HEK293 (cell line): ENCODE data around the gene CFAP53.

Source experiments
- CTCF ChIA-PET: fragments of 350-600 bp; formaldehyde crosslinking; extraction: SDS; loops from one replicate; lab custom pipeline; 2021; ENCODE audit warnings: antibody characterized with exemption; lab: Yijun Ruan, JAX
- POLR2A ChIA-PET: fragments of 300-600 bp; formaldehyde crosslinking; extraction: SDS; loops from one replicate; lab custom pipeline; 2020; ENCODE audit warnings: antibody characterized with exemption, inconsistent platforms; lab: Yijun Ruan, JAX
- H3K27ac ChIP-seq: fragments of 200-500 bp; sonication (Bioruptor generic); 2 replicates; pipeline ENCODE4 v1.5.1; 2014; ENCODE audit warnings: low read depth, low read length, control low read depth, inconsistent platforms; ENCODE audit errors: extremely low read depth
- H3K36me3 ChIP-seq, 2 experiments: fragments of 200-500 bp in 1 of 2; sonication (Bioruptor generic) in 1 of 2; 1 replicate in 1 of 2; 2 replicates in 1 of 2; pipeline ENCODE4 v1.5.1; 2014 to 2017; ENCODE audit warnings: inconsistent platforms in 2 of 2, low read length in 2 of 2; ENCODE audit not compliant: control insufficient read depth in 2 of 2, insufficient read depth in 1 of 2
- H3K4me1 ChIP-seq: fragments of 200-500 bp; sonication (Bioruptor generic); 2 replicates; pipeline ENCODE4 v1.5.1; 2014; ENCODE audit warnings: mild to moderate bottlenecking, low read length, inconsistent platforms; ENCODE audit not compliant: control insufficient read depth, insufficient read depth
- H3K4me3 ChIP-seq: 2 replicates; pipeline ENCODE4 v1.5.1; 2011; ENCODE audit warnings: low read depth, mild to moderate bottlenecking, control low read depth, low read length, moderate library complexity
- H3K9me3 ChIP-seq: fragments of 200-500 bp; sonication (Bioruptor generic); 2 replicates; pipeline ENCODE4 v1.5.1; 2014; ENCODE audit warnings: low read depth, low read length, inconsistent platforms; ENCODE audit not compliant: control insufficient read depth, insufficient read depth
- FEZF1 ChIP-seq: fragments of 450-650 bp; formaldehyde crosslinking; IDR thresholded peaks from 2 replicates; pipeline ENCODE4 v1.5.1; 2016; ENCODE audit warnings: missing biosample characterization, missing genetic modification characterization
- GLI4 ChIP-seq: fragments of 450-650 bp; formaldehyde crosslinking; IDR thresholded peaks from 2 replicates; pipeline ENCODE4 v1.5.1; 2016; ENCODE audit warnings: missing biosample characterization, missing genetic modification characterization
- GLIS2 ChIP-seq: fragments of 450-650 bp; formaldehyde crosslinking; IDR thresholded peaks from 2 replicates; pipeline ENCODE4 v1.5.1; 2016; ENCODE audit warnings: missing biosample characterization, missing genetic modification characterization
- IKZF3 ChIP-seq: fragments of 450-650 bp; IDR thresholded peaks from 2 replicates; pipeline ENCODE4 v1.5.0; 2018; ENCODE audit warnings: missing biosample characterization, mild to moderate bottlenecking, missing genetic modification characterization, moderate library complexity
- PRDM1 ChIP-seq: fragments of 450-650 bp; formaldehyde crosslinking; IDR thresholded peaks from 2 replicates; pipeline ENCODE4; 2016; ENCODE audit warnings: missing biosample characterization, missing genetic modification characterization
- RBAK ChIP-seq: fragments of 450-650 bp; formaldehyde crosslinking; IDR thresholded peaks from 2 replicates; pipeline ENCODE4 v1.5.1; 2016; ENCODE audit warnings: missing biosample characterization, missing genetic modification characterization
- TCF7L2 ChIP-seq: IDR thresholded peaks from 2 replicates; pipeline ENCODE4 v1.6.1; 2011; ENCODE audit warnings: low read depth, mild to moderate bottlenecking, inconsistent platforms, low read length, moderate library complexity, borderline replicate concordance
- ZBTB21 ChIP-seq: fragments of 450-650 bp; formaldehyde crosslinking; IDR thresholded peaks from 2 replicates; pipeline ENCODE4 v1.5.1; 2017; ENCODE audit warnings: missing biosample characterization, missing genetic modification characterization
- ZBTB49 ChIP-seq: fragments of 450-650 bp; formaldehyde crosslinking; IDR thresholded peaks from 2 replicates; pipeline ENCODE4 v1.5.1; 2016; ENCODE audit warnings: missing biosample characterization, missing genetic modification characterization, low read depth
- ZBTB6 ChIP-seq: fragments of 450-650 bp; formaldehyde crosslinking; IDR thresholded peaks from 2 replicates; pipeline ENCODE4 v1.5.1; 2017; ENCODE audit warnings: missing biosample characterization, missing genetic modification characterization
- ZBTB7A ChIP-seq: fragments of 450-650 bp; formaldehyde crosslinking; IDR thresholded peaks from 2 replicates; pipeline ENCODE4 v1.5.1; 2016; ENCODE audit warnings: low read depth, missing biosample characterization, missing genetic modification characterization
- ZFP41 ChIP-seq: fragments of 450-650 bp; formaldehyde crosslinking; IDR thresholded peaks from 2 replicates; pipeline ENCODE4 v1.5.1; 2016; ENCODE audit warnings: missing biosample characterization, missing genetic modification characterization, borderline replicate concordance
- ZFP69B ChIP-seq: fragments of 450-650 bp; formaldehyde crosslinking; IDR thresholded peaks from 2 replicates; pipeline ENCODE4 v1.5.1; 2016; ENCODE audit warnings: missing biosample characterization, missing genetic modification characterization
- ZNF10 ChIP-seq: fragments of 450-650 bp; formaldehyde crosslinking; IDR thresholded peaks from 2 replicates; pipeline ENCODE4 v1.5.1; 2017; ENCODE audit warnings: missing biosample characterization, missing genetic modification characterization
- ZNF121 ChIP-seq: fragments of 450-650 bp; formaldehyde crosslinking; IDR thresholded peaks from 2 replicates; pipeline ENCODE4 v1.5.1; 2016; ENCODE audit warnings: missing biosample characterization, missing genetic modification characterization
- ZNF239 ChIP-seq: fragments of 450-650 bp; formaldehyde crosslinking; IDR thresholded peaks from 2 replicates; pipeline ENCODE4 v1.5.1; 2016; ENCODE audit warnings: missing biosample characterization, missing genetic modification characterization
- ZNF274 ChIP-seq, 2 experiments: fragments of 200-500 bp in 1 of 2; fragments of 450-650 bp in 1 of 2; sonication (Bioruptor generic) in 1 of 2; formaldehyde crosslinking in 1 of 2; IDR thresholded peaks; 2 replicates each; pipeline versions ENCODE4 v1.5.1 to v1.6.1; 2014 to 2016; ENCODE audit warnings: borderline replicate concordance in 1 of 2, inconsistent platforms in 1 of 2, low read length in 1 of 2, missing biosample characterization in 1 of 2, missing genetic modification characterization in 1 of 2
- ZNF341 ChIP-seq: fragments of 450-650 bp; formaldehyde crosslinking; IDR thresholded peaks from 2 replicates; pipeline ENCODE4; 2016; ENCODE audit warnings: low read depth, missing biosample characterization, missing genetic modification characterization
- ZNF514 ChIP-seq: fragments of 450-650 bp; formaldehyde crosslinking; IDR thresholded peaks from 2 replicates; pipeline ENCODE4 v1.5.1; 2016; ENCODE audit warnings: missing biosample characterization, missing genetic modification characterization
- ZNF701 ChIP-seq: fragments of 450-650 bp; formaldehyde crosslinking; IDR thresholded peaks from 2 replicates; pipeline ENCODE4 v1.5.1; 2016; ENCODE audit warnings: missing biosample characterization, missing genetic modification characterization
- ZNF707 ChIP-seq: fragments of 450-650 bp; formaldehyde crosslinking; IDR thresholded peaks from 2 replicates; pipeline ENCODE4 v1.5.1; 2016; ENCODE audit warnings: missing biosample characterization, missing genetic modification characterization
- ZSCAN4 ChIP-seq: fragments of 450-650 bp; formaldehyde crosslinking; IDR thresholded peaks from 2 replicates; pipeline ENCODE4 v1.5.1; 2017; ENCODE audit warnings: missing biosample characterization, missing genetic modification characterization
- TF ChIP-seq, protein P1 (sequence below): fragments of 450-650 bp; formaldehyde crosslinking; IDR thresholded peaks from 2 replicates; pipeline ENCODE4 v1.5.1; 2017; ENCODE audit warnings: missing biosample characterization, missing genetic modification characterization
- TF ChIP-seq, protein P2 (sequence below): fragments of 450-650 bp; formaldehyde crosslinking; IDR thresholded peaks from 2 replicates; pipeline ENCODE4 v1.5.1; 2016; ENCODE audit warnings: missing biosample characterization, missing genetic modification characterization
- TF ChIP-seq, protein P3 (sequence below): fragments of 450-650 bp; formaldehyde crosslinking; IDR thresholded peaks from 2 replicates; pipeline ENCODE4 v1.5.1; 2017; ENCODE audit warnings: missing biosample characterization, missing genetic modification characterization

Gene CFAP53

DNA sequence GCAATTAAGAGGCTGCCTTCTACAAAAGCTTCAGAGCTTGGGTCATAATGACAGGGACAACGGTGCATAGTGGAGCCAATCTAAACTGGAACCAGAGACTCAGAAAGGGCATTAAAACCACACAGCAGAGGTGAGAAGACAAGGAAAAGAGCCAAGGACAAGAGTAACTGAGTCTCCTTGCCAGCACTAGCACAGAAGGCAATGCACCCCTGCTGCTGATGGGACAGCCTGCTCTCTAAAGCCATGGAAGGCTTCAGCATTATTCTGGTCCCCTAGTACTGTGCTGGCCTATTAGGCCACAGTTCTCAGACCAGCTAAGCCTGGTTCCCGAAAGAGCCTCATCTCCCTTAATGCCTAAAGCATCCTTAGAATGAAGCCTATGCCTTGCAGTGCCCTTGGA, 86.8 kb downstream of the CFAP53 start (continued):
- no peak for TF ChIP-seq GLI4
- TF ChIP-seq, all 188 proteins: peak for 1

DNA sequence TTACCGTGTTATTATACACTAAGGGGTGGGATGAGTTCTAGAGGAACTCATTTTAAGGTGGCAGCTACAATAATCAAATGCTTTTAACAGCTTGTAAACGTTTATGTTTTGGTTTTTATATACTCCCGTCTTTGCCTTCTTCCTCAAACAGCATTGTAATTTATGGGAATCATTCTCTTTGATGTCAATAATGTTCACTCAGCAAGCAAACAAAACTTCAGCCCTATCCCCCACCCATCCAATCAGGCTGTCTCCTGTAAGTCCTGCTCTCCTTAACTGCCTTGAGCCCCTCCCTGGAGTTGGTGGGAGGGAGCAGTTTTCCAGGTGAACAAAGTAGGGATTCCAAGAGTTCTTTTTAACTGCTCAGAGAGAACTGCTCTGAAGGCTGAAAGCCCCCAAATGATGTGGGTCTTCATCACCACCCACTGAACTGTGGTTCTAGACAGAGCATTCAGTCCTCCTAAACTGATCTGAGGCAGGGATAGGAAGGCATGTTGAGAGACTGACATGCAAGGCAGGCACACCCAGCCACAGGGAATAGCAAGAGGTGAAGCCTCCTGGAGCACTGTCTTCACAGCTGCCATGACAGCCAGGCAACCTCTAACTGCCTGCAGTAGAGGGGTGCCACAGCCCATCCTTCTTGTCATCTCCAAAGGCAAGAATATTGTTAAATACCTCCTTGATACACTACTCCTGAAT, 88.9 kb downstream of the CFAP53 start:
- no peaks in the 10 kb centered on the region for H3K9me3 ChIP-seq
- ChIA-PET POLR2A (no interaction called here), CTCF (interaction anchor here (0.7 to 0.8 kb wide), 2 partner anchors 45 to 48 kb away, joined by 3 to 4 read pairs; no protein-coding TSS in a partner anchor)
- peaks cover 18% of the 10 kb centered on the region for H3K4me1 ChIP-seq
- no peaks in the 10 kb centered on the region for H3K36me3 ChIP-seq
- H3K4me3 ChIP-seq = no peak overlapping the region
- no peak overlapping the region for H3K27ac ChIP-seq
- TF ChIP-seq ZBTB6 (tag by site-specific recombination) (no peak), GLIS2 (no peak), ZBTB49 (tag by site-specific recombination) (no peak), PRDM1 (tag by site-specific recombination) (no peak), ZBTB7A (tag by site-specific recombination) (no peak), ZBTB21 (no peak), TCF7L2 (peak; percentile 59; the same call in 1 of the 2 replicates), ZNF239 (tag by site-specific recombination) (no peak), ZNF514 (tag by site-specific recombination) (no peak), ZNF10 (no peak), ZNF707 (tag by site-specific recombination) (no peak), RBAK (no peak), ZNF121 (tag by site-specific recombination) (no peak), ZFP41 (no peak), ZNF341 (tag by site-specific recombination) (0 out of 2 replicates have a peak, but pooled peaks have one; percentile 16), ZSCAN4 (tag by site-specific recombination) (no peak), ZNF701 (tag by site-specific recombination) (no peak), ZNF274 (IDR thresholded peaks at IDR 0.05; ENCODE audit: low read length) (no peak), ZNF274 (tag by site-specific recombination; IDR thresholded peaks at IDR 0.05; ENCODE audit: borderline replicate concordance) (no peak), ZFP69B (no peak), FEZF1 (tag by site-specific recombination) (peak; percentile 16; the same call in 1 of the 2 replicates), IKZF3 (tag by site-specific recombination) (no peak)
- TF ChIP-seq, protein P1, sequence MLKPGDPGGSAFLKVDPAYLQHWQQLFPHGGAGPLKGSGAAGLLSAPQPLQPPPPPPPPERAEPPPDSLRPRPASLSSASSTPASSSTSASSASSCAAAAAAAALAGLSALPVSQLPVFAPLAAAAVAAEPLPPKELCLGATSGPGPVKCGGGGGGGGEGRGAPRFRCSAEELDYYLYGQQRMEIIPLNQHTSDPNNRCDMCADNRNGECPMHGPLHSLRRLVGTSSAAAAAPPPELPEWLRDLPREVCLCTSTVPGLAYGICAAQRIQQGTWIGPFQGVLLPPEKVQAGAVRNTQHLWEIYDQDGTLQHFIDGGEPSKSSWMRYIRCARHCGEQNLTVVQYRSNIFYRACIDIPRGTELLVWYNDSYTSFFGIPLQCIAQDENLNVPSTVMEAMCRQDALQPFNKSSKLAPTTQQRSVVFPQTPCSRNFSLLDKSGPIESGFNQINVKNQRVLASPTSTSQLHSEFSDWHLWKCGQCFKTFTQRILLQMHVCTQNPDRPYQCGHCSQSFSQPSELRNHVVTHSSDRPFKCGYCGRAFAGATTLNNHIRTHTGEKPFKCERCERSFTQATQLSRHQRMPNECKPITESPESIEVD (tag by site-specific recombination) = peak; percentile 67
- TF ChIP-seq, protein P2, sequence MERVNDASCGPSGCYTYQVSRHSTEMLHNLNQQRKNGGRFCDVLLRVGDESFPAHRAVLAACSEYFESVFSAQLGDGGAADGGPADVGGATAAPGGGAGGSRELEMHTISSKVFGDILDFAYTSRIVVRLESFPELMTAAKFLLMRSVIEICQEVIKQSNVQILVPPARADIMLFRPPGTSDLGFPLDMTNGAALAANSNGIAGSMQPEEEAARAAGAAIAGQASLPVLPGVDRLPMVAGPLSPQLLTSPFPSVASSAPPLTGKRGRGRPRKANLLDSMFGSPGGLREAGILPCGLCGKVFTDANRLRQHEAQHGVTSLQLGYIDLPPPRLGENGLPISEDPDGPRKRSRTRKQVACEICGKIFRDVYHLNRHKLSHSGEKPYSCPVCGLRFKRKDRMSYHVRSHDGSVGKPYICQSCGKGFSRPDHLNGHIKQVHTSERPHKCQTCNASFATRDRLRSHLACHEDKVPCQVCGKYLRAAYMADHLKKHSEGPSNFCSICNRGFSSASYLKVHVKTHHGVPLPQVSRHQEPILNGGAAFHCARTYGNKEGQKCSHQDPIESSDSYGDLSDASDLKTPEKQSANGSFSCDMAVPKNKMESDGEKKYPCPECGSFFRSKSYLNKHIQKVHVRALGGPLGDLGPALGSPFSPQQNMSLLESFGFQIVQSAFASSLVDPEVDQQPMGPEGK = no peak
- TF ChIP-seq, protein P3, sequence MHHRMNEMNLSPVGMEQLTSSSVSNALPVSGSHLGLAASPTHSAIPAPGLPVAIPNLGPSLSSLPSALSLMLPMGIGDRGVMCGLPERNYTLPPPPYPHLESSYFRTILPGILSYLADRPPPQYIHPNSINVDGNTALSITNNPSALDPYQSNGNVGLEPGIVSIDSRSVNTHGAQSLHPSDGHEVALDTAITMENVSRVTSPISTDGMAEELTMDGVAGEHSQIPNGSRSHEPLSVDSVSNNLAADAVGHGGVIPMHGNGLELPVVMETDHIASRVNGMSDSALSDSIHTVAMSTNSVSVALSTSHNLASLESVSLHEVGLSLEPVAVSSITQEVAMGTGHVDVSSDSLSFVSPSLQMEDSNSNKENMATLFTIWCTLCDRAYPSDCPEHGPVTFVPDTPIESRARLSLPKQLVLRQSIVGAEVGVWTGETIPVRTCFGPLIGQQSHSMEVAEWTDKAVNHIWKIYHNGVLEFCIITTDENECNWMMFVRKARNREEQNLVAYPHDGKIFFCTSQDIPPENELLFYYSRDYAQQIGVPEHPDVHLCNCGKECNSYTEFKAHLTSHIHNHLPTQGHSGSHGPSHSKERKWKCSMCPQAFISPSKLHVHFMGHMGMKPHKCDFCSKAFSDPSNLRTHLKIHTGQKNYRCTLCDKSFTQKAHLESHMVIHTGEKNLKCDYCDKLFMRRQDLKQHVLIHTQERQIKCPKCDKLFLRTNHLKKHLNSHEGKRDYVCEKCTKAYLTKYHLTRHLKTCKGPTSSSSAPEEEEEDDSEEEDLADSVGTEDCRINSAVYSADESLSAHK (tag by site-specific recombination) = 0 out of 2 replicates have a peak, but pooled peaks have one; percentile 16
